Glomerular visceral epithelial cell (primary cell): ENCODE measurements around the gene GSTO2.

Experiments used
- DNase-seq: peaks from one replicate; pipeline ENCODE4 v3.0.0-alpha.2; 2016; ENCODE audit errors: extremely low spot score

GSTO2 gene

GRCh38 chr10:104253606-104254410 lies 15.2 kb upstream of the GSTO2 start:
- no peak for DNase-seq

- peak; percentile 82 for DNase-seq
These were observed 14.3 kb upstream of the GSTO2 start, which contains the start of gene GSTO1 for GRCh38 chr10:104254493-104255310. Gene GSTO1 (plus strand): TSS chr10:104254892. CDS start chr10:104254929, 37 bp downstream.

GRCh38 chr10:104255311-104255981 lies 13.5 kb upstream of the GSTO2 start:
- DNase-seq: peak; percentile 40

GRCh38 chr10:104256335-104256961 lies 12.5 kb upstream of the GSTO2 start:
- no peak for DNase-seq

- DNase-seq: no peak
These were observed 11.7 kb upstream of the GSTO2 start for GRCh38 chr10:104257235-104257634.

- no peak for DNase-seq
These were observed 10.8 kb upstream of the GSTO2 start for GRCh38 chr10:104258209-104258608.

GRCh38 chr10:104259456-104259855 lies 9.5 kb upstream of the GSTO2 start:
- DNase-seq: no peak

- no peak for DNase-seq
These were observed 8.8 kb upstream of the GSTO2 start for GRCh38 chr10:104259999-104260774.

- DNase-seq: no peak
These were observed 8.2 kb upstream of the GSTO2 start for GRCh38 chr10:104260775-104261115.

GRCh38 chr10:104262055-104262454 lies 6.9 kb upstream of the GSTO2 start:
- DNase-seq: no peak

GRCh38 chr10:104264783-104265182 lies 4.2 kb upstream of the GSTO2 start:
- no peak for DNase-seq

- no peak for DNase-seq
These were observed 1.1 kb upstream of the GSTO2 start for GRCh38 chr10:104267721-104268404.

- no peak for DNase-seq
These were observed 625 bp upstream of the GSTO2 start for GRCh38 chr10:104268405-104268712.

- DNase-seq: no peak
These were observed 4.3 kb downstream of the GSTO2 start for GRCh38 chr10:104273286-104273685.

GRCh38 chr10:104273899-104274575 lies 5.1 kb downstream of the GSTO2 start:
- no peak for DNase-seq

- peak; percentile 54 for DNase-seq
These were observed 6.1 kb downstream of the GSTO2 start for GRCh38 chr10:104274762-104275721.

GRCh38 chr10:104276192-104276591 lies 7.2 kb downstream of the GSTO2 start:
- DNase-seq: no peak

- no peak for DNase-seq
These were observed 8.8 kb downstream of the GSTO2 start for GRCh38 chr10:104277785-104278184.
